ENCODE results near the gene OLIG3. TPM values are rescaled to one million over a fixed set of nuclear protein-coding genes. Genes with fewer than 3 reads are reported as not detected.

OLIG3 gene
- total RNA-seq, 1 experiment from 2014 or later, result not detected

DNA sequence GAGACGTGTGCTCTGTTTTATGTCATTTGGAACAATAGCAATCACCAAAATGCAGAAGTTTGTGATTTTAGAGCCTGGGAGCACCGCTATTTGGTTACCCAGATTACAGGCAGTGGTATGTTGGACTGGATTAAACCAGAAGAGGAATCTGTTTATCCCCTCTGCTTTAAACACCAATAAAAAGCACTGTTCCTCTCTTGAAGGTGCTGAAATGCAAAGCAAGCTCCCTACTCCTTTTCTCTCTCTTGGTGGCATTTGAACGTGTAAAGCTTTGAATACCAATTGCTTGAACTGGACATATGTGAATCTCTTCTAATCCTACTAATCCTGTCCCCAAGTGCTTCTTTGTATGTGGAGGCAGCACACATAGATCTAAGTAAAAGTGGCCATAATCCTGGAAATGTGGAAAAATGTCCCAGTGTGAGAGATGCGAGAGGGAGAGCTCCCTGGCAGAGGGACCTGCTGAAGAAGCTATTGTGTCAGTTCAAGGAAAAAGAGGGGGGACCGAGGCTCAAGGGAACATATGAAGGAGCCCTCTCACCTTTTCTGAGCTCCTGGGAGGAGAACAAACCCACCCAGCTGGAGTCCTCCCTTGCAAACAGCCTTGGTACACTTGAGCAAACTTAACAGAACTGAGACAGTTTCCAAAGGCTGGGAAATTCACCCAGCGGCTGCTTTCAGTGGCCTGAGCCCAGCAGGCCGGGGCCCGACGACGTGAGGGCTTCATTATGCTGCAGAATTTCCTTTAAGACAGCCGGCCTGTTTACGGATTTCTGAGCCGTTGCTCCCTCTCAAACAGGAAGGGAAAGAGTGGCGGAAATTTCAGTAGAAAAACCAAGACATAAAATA lies 18.8 kb upstream of the OLIG3 start:
- Histone ChIP-seq H3K27ac (no peak overlapping the region), H3K27me3 (peaks cover 11% of the 10 kb centered on the region), H3K4me3 (no peak overlapping the region)

DNA sequence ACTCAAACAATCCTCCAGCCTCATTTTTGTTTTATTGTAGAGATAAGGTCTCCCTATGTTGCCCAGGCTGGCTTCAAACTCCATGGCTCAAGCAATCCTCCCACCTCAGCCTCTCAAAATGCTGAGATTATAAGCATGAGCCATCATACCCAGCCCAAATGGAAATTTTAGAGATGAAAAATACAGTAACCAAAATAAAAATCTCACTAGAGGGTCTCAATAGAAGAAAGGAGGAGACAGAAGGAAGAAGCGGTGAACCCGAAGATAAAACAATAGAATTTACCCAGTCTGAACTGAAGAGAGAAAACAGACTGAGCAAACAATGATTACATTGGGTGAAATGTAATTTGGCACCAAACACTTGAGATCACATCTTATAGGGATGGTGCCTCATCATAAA lies 16.7 kb upstream of the OLIG3 start:
- no peak overlapping the region for H3K4me3 ChIP-seq
- no peaks in the 10 kb centered on the region for H3K9me3 ChIP-seq (replicated peaks)
- H3K27ac ChIP-seq, result no peak overlapping the region
- no peaks in the 10 kb centered on the region for H3K4me1 ChIP-seq
- H3K27me3 ChIP-seq, result peaks cover 11% of the 10 kb centered on the region
- DNase-seq, result no peak
- no peaks in the 10 kb centered on the region for H3K36me3 ChIP-seq

More for the DNA sequence above, 18.8 kb upstream of the OLIG3 start:
- Histone ChIP-seq H3K9me3 (replicated peaks) (no peaks in the 10 kb centered on the region), H3K4me1 (no peaks in the 10 kb centered on the region), H3K36me3 (no peaks in the 10 kb centered on the region)
- no peak for DNase-seq

DNA sequence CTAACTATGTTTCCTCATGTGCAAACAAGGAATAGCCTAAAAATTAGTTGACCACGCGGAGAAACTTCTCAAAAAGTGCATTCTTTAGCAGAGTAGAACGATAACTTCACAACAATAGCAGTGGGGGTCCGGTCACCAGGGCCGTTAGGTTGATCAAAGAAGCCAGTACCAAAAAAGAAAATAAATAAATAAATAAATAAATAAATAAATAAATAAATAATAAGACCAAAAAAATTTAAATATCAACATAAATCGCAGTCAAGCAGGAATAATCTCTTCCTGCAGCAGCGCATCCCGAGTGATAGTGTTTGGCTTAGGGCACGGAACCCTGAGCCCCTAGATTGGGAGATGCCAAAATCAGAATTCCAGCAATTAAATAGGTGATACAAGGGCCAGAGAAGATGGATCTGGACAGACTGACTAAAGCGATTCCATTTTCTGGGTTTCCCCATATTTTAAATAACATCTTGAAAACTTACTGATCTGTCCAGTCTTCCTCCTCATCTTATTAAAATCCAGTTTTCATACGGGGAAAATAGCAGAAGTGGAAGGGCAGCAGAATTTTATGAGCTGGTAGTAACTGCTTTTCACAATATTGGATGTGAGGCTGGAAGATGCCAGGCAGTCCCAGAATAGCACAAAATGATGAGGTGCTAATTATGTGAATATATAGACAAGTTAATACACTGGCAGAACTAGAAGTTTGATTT lies 4.4 kb upstream of the OLIG3 start:
- Histone ChIP-seq H3K4me3 (no peak overlapping the region), H3K27ac (no peak overlapping the region), H3K9me3 (replicated peaks) (no peaks in the 10 kb centered on the region), H3K27me3 (no peaks in the 10 kb centered on the region), H3K36me3 (no peaks in the 10 kb centered on the region), H3K4me1 (no peaks in the 10 kb centered on the region)
- no peak for DNase-seq

DNA sequence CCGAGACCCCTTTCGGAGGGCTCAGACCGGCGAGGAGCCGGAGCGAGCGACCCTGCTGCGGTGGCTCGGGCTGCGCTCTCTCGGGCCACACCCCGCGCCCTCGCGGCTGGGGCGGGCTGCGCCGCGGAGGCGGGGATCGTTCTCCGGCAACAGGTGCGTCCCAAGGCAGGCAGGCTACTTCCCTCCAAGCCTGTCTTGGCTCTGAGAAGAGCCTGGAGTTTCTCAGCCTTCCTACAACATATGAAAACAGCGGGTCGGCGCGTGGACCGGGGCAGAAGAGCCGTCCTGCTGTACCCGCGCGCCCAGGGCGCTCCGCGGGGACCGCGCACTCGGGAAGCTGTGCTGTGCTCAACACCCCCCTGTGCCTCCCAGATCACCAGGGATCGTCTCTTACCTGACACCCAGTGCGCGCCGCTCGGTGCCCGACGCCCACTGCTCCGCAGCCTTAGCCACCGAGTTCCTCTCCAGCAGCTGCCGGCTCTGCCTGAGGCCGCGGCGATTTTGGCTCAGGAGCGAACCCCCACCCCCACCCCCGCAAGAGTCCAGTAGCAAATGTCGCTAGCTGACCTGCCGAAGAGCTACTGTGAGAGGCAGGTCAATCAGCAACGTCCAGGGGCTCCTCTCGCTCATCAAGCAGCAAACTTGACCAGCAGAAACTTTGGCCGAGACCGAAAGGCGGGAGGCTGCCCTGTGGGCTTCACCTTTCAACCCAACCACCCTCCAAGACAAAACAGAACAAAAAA lies 3.7 kb upstream of the OLIG3 start:
- H3K4me1 ChIP-seq, result no peaks in the 10 kb centered on the region
- H3K9me3 ChIP-seq (replicated peaks), result no peaks in the 10 kb centered on the region
- no peak for DNase-seq
- H3K4me3 ChIP-seq, result no peak overlapping the region
- no peaks in the 10 kb centered on the region for H3K36me3 ChIP-seq
- no peak overlapping the region for H3K27ac ChIP-seq
- no peaks in the 10 kb centered on the region for H3K27me3 ChIP-seq

DNA sequence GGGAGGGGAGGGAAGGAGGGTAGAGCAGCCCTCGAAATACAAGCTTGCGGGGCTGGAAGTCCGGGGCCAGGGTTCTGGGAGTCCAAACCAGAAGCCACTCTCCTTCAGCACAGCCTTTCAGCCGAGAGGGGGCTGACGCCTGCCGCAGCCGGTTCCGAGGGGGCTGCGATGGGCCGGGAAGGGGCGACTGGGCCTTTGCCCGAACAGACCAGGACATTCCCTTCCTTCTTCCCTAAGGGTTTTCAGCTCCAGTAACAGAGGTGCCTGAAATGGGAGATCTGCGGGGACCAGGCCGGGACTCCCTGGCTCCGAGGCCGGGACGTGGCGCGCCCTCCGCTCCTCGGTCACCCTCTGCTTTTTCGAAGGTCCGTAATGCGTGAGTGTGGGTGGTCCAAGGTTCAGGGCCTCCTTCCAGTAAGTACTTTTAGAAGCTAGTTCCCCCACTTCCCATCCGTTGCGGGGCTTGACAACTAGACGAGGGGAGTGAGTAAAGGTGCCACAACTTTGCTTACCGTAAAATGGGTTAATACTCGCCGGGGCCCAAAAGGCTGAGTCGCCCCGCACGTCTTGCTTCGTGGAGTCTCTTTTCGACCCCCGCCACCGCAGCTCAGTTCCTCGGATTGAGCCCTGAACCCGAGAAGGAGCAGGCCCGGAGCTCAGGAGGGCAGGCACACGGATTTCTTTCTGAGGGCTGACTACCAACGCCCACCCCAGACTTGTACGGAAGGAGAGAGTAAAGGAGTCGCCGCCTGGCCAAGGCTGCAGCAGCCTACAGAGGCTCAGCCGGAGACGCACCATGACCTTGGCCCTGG lies 2.9 kb upstream of the OLIG3 start:
- Histone ChIP-seq H3K36me3 (no peaks in the 10 kb centered on the region), H3K4me3 (no peak overlapping the region), H3K27ac (no peak overlapping the region), H3K27me3 (no peaks in the 10 kb centered on the region), H3K4me1 (no peaks in the 10 kb centered on the region), H3K9me3 (replicated peaks) (no peaks in the 10 kb centered on the region)
- no peak for DNase-seq

DNA sequence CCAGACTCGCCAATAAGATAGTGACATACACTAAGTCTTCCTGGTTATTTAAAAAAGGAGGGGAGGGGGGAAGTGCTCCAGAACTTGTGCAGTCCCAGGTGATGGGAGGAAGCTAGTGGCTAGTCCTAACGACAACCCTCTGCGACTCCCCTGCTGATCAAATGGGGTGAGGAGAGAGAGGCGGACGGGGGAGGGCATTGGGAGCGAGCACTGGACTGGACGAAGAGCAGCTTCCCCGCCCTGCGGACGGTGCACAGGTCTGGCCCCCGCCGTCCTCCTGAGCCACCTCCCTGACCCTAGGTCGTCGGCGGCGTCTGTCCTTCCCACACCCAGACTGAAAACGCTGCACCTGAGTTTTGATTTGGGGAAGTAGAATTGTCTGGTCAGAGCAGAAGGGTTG lies 2.2 kb upstream of the OLIG3 start:
- no peak for DNase-seq
- Histone ChIP-seq H3K4me3 (no peak overlapping the region), H3K4me1 (no peaks in the 10 kb centered on the region), H3K27me3 (no peaks in the 10 kb centered on the region; the same call in 1 of the 2 replicates), H3K36me3 (no peaks in the 10 kb centered on the region), H3K27ac (no peak overlapping the region), H3K9me3 (replicated peaks) (no peaks in the 10 kb centered on the region)

DNA sequence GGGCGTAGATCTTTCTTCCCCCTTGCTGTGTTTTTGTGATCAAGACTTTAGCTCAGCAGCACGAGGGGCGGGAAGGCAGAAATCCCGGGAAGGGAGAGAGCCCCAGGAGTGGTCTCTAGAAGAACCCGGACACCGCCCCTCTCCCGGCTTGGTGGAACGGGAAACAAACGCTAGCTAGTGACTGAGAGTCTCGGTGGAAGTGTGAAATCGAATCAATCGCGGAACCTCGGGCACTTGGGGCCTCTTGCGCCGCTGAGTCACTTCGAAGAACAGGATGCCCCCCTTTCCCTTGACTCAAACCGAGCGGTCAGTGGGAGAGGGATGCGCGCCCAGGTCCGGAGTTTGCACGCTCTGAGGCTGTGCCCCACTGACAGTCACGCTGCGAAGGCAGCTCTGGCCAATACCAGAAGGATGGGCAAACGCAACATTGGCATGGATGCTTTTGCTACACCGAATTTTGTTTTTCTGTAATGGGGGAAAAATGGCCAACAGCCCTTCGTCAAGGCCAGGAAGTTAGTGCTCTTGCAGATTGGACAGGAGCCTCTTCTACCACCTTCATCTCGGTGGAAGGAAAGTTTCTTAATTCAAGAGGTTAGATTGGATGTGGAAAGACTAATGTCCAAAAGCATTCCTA lies 1.6 kb upstream of the OLIG3 start:
- Histone ChIP-seq H3K36me3 (no peaks in the 10 kb centered on the region), H3K4me3 (no peak overlapping the region), H3K27me3 (no peaks in the 10 kb centered on the region; the same call in 1 of the 2 replicates), H3K4me1 (no peaks in the 10 kb centered on the region), H3K27ac (no peak overlapping the region), H3K9me3 (replicated peaks) (no peaks in the 10 kb centered on the region)
- no peak for DNase-seq

DNA sequence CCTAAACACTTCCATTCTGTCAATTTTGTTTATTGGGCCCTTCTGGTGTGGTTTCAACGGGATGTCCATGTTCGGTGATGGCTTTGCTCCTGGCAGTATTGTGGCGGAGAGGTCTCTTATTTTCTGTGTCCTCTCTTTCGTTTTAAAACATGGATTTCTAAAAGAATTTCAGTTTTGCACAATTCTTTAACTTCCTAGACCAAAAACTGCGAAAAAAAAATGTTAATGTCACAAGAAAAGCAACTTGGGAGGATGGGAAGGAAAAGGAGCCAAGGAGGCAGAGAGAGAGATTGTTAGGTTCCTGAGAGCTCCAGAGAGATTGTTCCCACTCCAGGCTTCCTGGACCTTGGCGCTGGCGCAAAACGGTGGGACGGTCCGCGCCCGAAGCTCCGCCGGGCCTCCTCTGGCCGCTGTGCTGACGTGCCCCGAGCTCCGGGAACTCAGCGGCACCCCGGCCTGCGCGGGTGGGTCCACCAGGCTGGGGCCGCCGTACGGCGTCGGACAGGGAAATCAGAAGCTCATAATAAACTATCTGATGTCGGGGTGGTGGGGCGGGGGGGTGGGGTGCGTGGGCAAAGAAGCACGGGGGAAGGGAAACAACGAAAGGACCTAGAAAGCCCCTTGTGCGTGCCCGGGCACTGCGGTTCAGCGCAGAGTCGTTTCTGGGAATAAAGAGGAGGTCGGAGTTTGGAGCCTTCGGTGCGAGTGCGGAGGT lies 951 bp upstream of the OLIG3 start:
- Histone ChIP-seq H3K4me3 (no peak overlapping the region), H3K27ac (no peak overlapping the region), H3K4me1 (no peaks in the 10 kb centered on the region), H3K9me3 (replicated peaks) (no peaks in the 10 kb centered on the region), H3K27me3 (no peaks in the 10 kb centered on the region; the same call in 1 of the 2 replicates), H3K36me3 (no peaks in the 10 kb centered on the region)
- no peak for DNase-seq

DNA sequence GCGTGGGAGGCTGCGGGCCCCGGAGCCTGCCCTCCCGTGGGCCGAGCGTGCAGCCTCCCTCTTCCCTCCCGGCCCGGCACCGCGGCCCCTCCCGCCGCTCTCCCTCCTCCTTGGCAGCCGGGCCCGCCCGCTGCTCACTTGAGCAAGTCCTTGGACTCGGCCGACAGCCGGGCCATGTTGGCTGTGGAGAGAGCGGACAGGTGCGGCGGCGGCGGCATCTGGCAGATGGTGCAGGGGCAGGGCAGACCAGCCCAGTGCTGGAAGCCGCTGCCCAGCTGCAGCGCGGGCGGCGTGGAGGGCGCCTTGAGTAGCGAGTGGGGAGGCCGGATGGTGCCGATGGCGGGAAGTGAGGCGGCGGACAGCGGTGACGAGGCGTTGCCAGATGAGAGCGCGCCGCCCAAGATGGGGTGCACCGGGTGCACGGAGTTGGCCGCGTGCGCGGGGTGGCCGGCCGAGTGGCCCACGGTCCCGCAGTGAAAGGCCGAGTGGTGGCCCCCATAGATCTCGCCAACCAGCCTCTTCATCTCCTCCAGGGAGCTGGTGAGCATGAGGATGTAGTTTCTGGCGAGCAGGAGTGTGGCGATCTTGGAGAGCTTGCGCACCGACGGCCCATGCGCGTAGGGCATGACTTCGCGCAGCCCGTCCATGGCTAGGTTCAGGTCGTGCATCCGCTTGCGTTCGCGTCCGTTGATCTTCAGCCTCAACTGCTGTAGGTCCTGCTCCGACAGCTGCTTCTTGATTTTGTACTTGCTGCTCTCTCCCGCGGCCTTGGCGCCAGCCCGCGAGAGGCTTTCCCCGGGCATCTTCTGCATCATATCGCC lies 766 bp downstream of the OLIG3 start:
- Histone ChIP-seq H3K4me1 (no peaks in the 10 kb centered on the region), H3K27me3 (no peaks in the 10 kb centered on the region; the same call in 1 of the 2 replicates), H3K36me3 (no peaks in the 10 kb centered on the region), H3K27ac (no peak overlapping the region), H3K4me3 (no peak overlapping the region), H3K9me3 (replicated peaks) (no peaks in the 10 kb centered on the region)
- DNase-seq, result no peak

DNA sequence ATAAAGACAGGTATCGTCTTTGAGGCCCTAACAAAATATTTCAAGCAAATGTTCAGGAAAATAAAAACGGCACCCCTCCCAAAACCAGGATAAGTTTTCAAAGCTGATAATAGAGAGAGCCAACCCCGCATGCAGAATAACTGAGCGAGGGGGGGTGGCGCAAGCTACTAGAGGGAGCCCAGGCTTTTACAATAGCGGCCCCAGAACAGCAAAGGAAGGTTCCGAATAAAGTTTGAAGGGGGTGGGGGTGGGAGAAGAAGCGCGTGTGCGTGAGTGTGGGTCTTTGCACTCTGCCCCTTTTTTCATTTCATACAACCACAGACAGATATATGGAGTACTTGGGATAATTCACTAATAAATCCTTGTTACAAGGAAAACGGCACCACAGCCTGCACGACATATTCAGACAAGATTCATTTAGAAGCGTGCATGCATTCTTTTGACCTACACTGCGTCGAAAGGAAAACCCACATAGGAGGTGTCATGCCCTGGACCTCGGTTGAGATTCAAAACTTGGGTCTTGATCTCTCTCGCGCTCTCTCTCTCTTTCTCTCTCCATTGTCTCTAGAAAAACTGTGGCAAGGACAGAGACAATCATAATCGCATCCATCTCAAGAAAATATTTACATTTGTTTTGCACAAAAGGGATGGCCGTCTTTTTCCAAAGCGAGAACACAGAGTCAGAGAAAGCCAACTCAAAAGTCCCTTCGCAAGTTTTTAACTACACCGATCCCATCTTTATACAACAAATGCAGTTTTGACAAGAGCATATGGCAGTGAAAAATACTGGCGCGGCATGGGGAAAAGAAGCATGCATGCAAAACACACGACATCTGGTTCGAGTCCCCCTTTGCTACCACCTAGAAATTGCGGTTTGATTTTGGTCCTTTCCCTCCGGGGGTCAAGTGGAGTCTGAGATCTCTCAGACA lies 1.6 kb downstream of the OLIG3 start:
- H3K36me3 ChIP-seq, result no peaks in the 10 kb centered on the region
- H3K27me3 ChIP-seq, result no peaks in the 10 kb centered on the region; the same call in 1 of the 2 replicates
- no peaks in the 10 kb centered on the region for H3K4me1 ChIP-seq
- no peaks in the 10 kb centered on the region for H3K9me3 ChIP-seq (replicated peaks)
- no peak overlapping the region for H3K4me3 ChIP-seq
- DNase-seq, result no peak
- H3K27ac ChIP-seq, result no peak overlapping the region

DNA sequence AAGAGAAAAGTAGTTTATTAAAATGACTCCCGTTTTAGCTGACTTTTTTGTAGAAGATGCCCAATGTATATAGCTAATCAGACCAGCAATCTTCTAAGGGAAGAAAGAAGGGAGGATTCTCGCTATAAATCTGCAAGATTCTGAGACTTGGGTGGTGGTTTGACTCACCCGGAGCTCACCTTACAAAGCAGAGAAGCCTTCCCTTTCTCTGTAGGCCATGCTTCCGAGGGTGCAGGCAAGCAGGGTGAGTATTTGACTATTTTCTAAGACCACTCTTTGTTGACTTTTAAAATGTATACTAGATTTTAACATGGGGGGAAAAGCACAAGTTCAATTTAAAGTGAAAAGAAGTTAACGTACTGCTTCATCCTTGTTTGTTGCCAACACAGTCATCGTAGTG lies 2.7 kb downstream of the OLIG3 start:
- no peaks in the 10 kb centered on the region for H3K9me3 ChIP-seq (replicated peaks)
- no peaks in the 10 kb centered on the region; the same call in 1 of the 2 replicates for H3K27me3 ChIP-seq

DNA sequence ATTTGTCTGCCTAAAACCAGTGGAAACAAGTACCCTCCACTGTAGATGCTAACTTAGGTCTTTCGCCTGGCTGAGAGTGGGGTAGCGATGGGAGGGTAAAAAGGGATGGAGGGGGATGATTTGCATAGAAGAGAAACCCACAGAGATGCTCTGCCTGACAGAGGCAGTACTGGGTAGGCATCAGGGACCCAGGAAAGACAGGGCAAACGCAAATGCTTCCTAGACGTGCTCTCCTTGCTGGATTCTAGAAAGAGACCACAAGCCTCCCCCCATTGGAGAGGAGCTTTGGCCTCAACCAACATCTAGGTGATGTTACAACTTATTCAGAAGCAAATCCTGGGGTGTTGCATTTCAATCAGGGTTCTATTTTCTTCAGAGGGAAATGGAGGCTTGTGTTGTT lies 3.2 kb downstream of the OLIG3 start:
- no peak overlapping the region for H3K4me3 ChIP-seq
- H3K27me3 ChIP-seq, result no peaks in the 10 kb centered on the region; the same call in 1 of the 2 replicates
- H3K9me3 ChIP-seq (replicated peaks), result no peaks in the 10 kb centered on the region
- DNase-seq, result no peak
- no peak overlapping the region for H3K27ac ChIP-seq
- no peaks in the 10 kb centered on the region for H3K36me3 ChIP-seq
- no peaks in the 10 kb centered on the region for H3K4me1 ChIP-seq

More for the DNA sequence above, 2.7 kb downstream of the OLIG3 start:
- Histone ChIP-seq H3K27ac (no peak overlapping the region), H3K4me3 (no peak overlapping the region), H3K36me3 (no peaks in the 10 kb centered on the region), H3K4me1 (no peaks in the 10 kb centered on the region)
- no peak for DNase-seq

Measured in SJCRH30 (cell line).